Stimulated activated effector memory CD8-positive, alpha-beta T cell treated with anti-CD3 and anti-CD28 coated beads, Interleukin-12 subunit alpha, Interleukin-12 subunit beta, amount 100 ng/mL, for 72 hours (primary cell): ENCODE results near the gene CDK9.

Source experiments
- ATAC-seq: fragments of 150-1000 bp; cut with Tn5 transposase; 2 replicates; pipeline ENCODE4 v1.10.0; 2021
- DNase-seq, 2 donors: peaks; one replicate each; pipeline ENCODE4 v3.0.0; 2021 to 2022; ENCODE audit warnings: low spot score in 2 of 2
- H3K27ac Mint-ChIP-seq: one replicate; pipeline ENCODE4 v1.8.0; 2022; ENCODE audit warnings: mild to moderate bottlenecking, mixed read lengths
- H3K36me3 Mint-ChIP-seq: one replicate; pipeline ENCODE4 v1.8.0; 2022; ENCODE audit warnings: mild to moderate bottlenecking, mixed read lengths
- H3K4me1 Mint-ChIP-seq: one replicate; pipeline ENCODE4 v1.8.0; 2022; ENCODE audit warnings: mixed read lengths
- H3K4me3 Mint-ChIP-seq: one replicate; pipeline ENCODE4 v1.8.0; 2022; ENCODE audit warnings: mild to moderate bottlenecking, mixed read lengths
- H3K9me3 Mint-ChIP-seq: one replicate; pipeline ENCODE4 v1.8.0; 2022; ENCODE audit warnings: mixed read lengths

The CDK9 gene

GRCh38 chr9:127783111-127784008 lies 2.5 kb upstream of the CDK9 start:
- DNase-seq (peak; percentile 59 to 93), ATAC-seq (peak; percentile 44)
- Mint-ChIP-seq H3K27ac (peak overlapping the region; percentile 99), H3K36me3 (peaks cover 38% of the 10 kb centered on the region), H3K4me3 (peak overlapping the region; percentile 93), H3K9me3 (no peaks in the 10 kb centered on the region), H3K4me1 (peaks cover 76% of the 10 kb centered on the region)

- ATAC-seq, result peak; percentile 56
- Mint-ChIP-seq H3K4me3 (peak overlapping the region; percentile 93), H3K27ac (peak overlapping the region; percentile 99), H3K9me3 (no peaks in the 10 kb centered on the region), H3K4me1 (peaks cover 79% of the 10 kb centered on the region), H3K36me3 (peaks cover 52% of the 10 kb centered on the region)
- peak; percentile 93 to 97 for DNase-seq
Observed at GRCh38 chr9:127785023-127785932, 556 bp upstream of the CDK9 start.

GRCh38 chr9:127786773-127787104 lies 905 bp downstream of the CDK9 start:
- DNase-seq (no peak), ATAC-seq (no peak)
- Mint-ChIP-seq H3K9me3 (no peaks in the 10 kb centered on the region), H3K36me3 (peaks cover 67% of the 10 kb centered on the region), H3K27ac (peak overlapping the region; percentile 86), H3K4me1 (peaks cover 73% of the 10 kb centered on the region), H3K4me3 (peak overlapping the region; percentile 93)

- ATAC-seq (peak; percentile 42), DNase-seq (no peak)
- Mint-ChIP-seq H3K36me3 (peaks cover 77% of the 10 kb centered on the region), H3K4me3 (peak overlapping the region; percentile 93), H3K27ac (peak overlapping the region; percentile 88), H3K9me3 (no peaks in the 10 kb centered on the region), H3K4me1 (peaks cover 61% of the 10 kb centered on the region)
Observed at GRCh38 chr9:127788337-127789011, 2.6 kb downstream of the CDK9 start.

- Mint-ChIP-seq H3K4me1 (peaks cover 54% of the 10 kb centered on the region), H3K4me3 (peak overlapping the region; percentile 93), H3K36me3 (peaks cover 84% of the 10 kb centered on the region), H3K9me3 (no peaks in the 10 kb centered on the region), H3K27ac (peak overlapping the region; percentile 88)
- ATAC-seq, result no peak
- DNase-seq, result no peak
Observed at GRCh38 chr9:127789179-127789578, 3.3 kb downstream of the CDK9 start.

- ATAC-seq, result no peak
- H3K4me3 Mint-ChIP-seq, result no peak overlapping the region
- peaks cover 45% of the 10 kb centered on the region for H3K4me1 Mint-ChIP-seq
- H3K36me3 Mint-ChIP-seq, result peaks cover 86% of the 10 kb centered on the region
- H3K9me3 Mint-ChIP-seq, result no peaks in the 10 kb centered on the region
- peak overlapping the region; percentile 46 for H3K27ac Mint-ChIP-seq
- DNase-seq, result no peak
Observed at GRCh38 chr9:127790094-127790855, 4.4 kb downstream of the CDK9 start.

GRCh38 chr9:127791085-127791484 lies 5.3 kb downstream of the CDK9 start:
- Mint-ChIP-seq H3K27ac (peak overlapping the region; percentile 56), H3K9me3 (no peaks in the 10 kb centered on the region), H3K4me3 (no peak overlapping the region), H3K36me3 (peaks cover 91% of the 10 kb centered on the region), H3K4me1 (peaks cover 47% of the 10 kb centered on the region)
- ATAC-seq (no peak), DNase-seq (no peak)

- peak overlapping the region; percentile 86 for H3K27ac Mint-ChIP-seq
Observed at GRCh38 chr9:127792417-127793031, 6.7 kb downstream of the CDK9 start.

GRCh38 chr9:127793093-127793708 lies 7.4 kb downstream of the CDK9 start:
- ATAC-seq (no peak), DNase-seq (no peak)
- Mint-ChIP-seq H3K4me3 (no peak overlapping the region), H3K4me1 (peaks cover 47% of the 10 kb centered on the region), H3K9me3 (no peaks in the 10 kb centered on the region), H3K27ac (peak overlapping the region; percentile 86), H3K36me3 (peaks cover 75% of the 10 kb centered on the region)

More at GRCh38 chr9:127792417-127793031, 6.7 kb downstream of the CDK9 start:
- peaks cover 82% of the 10 kb centered on the region for H3K36me3 Mint-ChIP-seq
- ATAC-seq, result no peak
- no peaks in the 10 kb centered on the region for H3K9me3 Mint-ChIP-seq
- H3K4me3 Mint-ChIP-seq, result no peak overlapping the region
- no peak for DNase-seq
- peaks cover 50% of the 10 kb centered on the region for H3K4me1 Mint-ChIP-seq

- peaks cover 37% of the 10 kb centered on the region for H3K4me1 Mint-ChIP-seq
- peaks cover 65% of the 10 kb centered on the region for H3K36me3 Mint-ChIP-seq
- no peak for DNase-seq
- ATAC-seq, result no peak
- H3K27ac Mint-ChIP-seq, result no peak overlapping the region
- H3K4me3 Mint-ChIP-seq, result no peak overlapping the region
- no peaks in the 10 kb centered on the region for H3K9me3 Mint-ChIP-seq
Observed at GRCh38 chr9:127794001-127794791, 8.4 kb downstream of the CDK9 start.

GRCh38 chr9:127796225-127796813 lies 10.5 kb downstream of the CDK9 start:
- DNase-seq, result peak in 1 of 2 donors; percentile 56
- H3K9me3 Mint-ChIP-seq, result no peaks in the 10 kb centered on the region
- peak; percentile 47 for ATAC-seq
- peaks cover 26% of the 10 kb centered on the region for H3K4me1 Mint-ChIP-seq
- peaks cover 44% of the 10 kb centered on the region for H3K36me3 Mint-ChIP-seq
- H3K27ac Mint-ChIP-seq, result peak overlapping the region; percentile 85
- H3K4me3 Mint-ChIP-seq, result peak overlapping the region; percentile 64

- Mint-ChIP-seq H3K4me3 (peak overlapping the region; percentile 64), H3K27ac (peak overlapping the region; percentile 85), H3K4me1 (peaks cover 26% of the 10 kb centered on the region), H3K36me3 (peaks cover 38% of the 10 kb centered on the region), H3K9me3 (no peaks in the 10 kb centered on the region)
- DNase-seq (no peak), ATAC-seq (peak; percentile 40)
Observed at GRCh38 chr9:127796852-127797370, 11.1 kb downstream of the CDK9 start.
